ENCODE results near the gene RFNG.

Gene RFNG

GRCh38 chr17:82088838-82089722 is 37.5 kb upstream of the RFNG start:
- no peak for DNase-seq

DNA sequence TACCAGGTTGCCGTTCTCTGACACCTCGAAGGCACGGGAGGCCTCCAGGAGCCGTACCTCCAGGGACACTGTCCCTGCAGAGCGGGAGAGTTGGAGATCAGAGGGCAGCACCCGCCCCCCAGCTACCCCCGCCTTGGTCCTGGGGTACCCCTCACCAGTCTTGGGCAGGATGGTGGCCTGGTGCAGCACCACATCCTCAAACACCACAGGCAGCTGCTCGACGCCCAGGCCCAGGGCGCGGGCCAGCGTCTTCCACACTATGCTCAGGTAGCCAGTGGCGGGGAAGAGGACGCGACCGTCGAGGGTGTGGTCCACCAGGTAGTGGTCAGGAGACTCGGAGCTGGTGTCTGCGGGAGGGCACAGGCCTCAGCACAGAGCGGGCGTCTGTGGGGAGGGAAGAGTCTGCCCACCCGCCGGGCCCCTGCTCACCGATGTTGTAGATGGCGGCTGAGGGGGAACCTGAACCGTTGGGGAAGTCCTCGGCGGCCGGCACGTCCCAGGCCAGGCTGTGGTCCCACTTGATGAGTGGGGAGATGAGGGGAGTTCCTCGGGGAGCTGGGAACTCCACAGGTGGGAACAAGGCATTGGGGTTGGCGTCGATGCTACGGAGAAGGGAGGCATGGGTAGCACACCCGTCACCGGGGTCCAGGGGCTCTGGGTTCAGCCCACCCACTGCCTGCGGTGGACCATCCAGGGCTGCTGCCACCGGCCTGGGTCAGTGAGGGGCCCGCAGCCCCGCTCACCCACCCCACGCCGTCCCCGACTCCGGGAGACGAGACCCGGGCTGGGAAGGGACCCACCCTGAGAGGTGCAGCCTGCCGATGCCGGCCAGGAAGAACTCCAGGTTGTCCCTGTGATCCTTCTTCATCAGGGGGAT is 36.6 kb upstream of the RFNG start:
- DNase-seq, result no peak

GRCh38 chr17:82086941-82087906 is 35.6 kb upstream of the RFNG start:
- DNase-seq, result no peak

DNA sequence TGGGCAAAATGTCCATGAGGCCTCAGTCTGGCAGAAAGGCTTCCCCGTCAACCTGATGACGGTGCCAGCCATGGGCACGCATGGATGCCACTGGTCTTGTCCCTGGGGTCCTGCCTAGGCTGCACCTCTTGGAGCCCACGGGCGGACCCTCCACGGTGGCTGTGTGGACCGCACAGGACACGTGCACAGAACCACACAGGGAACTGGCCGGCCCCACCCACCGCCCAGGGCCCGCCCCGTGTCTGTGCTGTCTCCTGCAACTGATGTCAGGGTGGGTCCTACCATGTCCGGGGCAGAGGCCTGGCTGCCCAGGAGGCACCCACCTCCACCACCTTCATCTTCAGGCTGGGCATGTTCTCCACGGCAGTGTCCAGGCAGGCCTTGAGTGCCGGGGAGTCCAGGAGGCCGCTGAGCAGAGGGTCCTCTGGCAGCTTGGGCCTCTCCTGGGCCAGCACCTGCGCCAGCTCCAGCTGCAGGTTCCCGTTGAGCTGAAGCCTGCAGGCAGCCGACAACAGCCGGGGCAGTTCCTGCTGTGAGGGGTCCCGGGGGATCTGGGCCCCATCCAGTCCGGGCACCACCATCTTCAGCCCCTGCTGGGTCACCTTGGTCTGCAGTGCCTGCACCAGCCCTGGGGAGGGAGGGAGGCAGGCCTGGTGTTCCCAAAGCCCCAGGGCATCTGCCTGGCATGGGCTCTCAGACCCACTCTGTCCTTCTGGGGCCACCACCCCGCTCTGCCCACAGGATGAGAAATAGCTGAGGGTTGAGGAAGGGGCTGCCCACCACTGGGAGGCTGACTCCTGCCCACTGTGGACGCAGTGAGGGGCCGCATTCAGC is 34.5 kb upstream of the RFNG start:
- DNase-seq, result no peak

- DNase-seq, result no peak
These were observed 33.6 kb upstream of the RFNG start for GRCh38 chr17:82085031-82085861.

- no peak for DNase-seq
These were observed 32.9 kb upstream of the RFNG start for GRCh38 chr17:82084373-82085030.

GRCh38 chr17:82083533-82084359 is 32.1 kb upstream of the RFNG start:
- no peak for DNase-seq

GRCh38 chr17:82083009-82083408 is 31.4 kb upstream of the RFNG start:
- DNase-seq, result no peak

- DNase-seq, result no peak
These were observed 30.8 kb upstream of the RFNG start for GRCh38 chr17:82082456-82082855.

GRCh38 chr17:82081966-82082365 is 30.4 kb upstream of the RFNG start:
- no peak for DNase-seq

GRCh38 chr17:82081546-82081945 is 29.9 kb upstream of the RFNG start:
- no peak for DNase-seq

DNA sequence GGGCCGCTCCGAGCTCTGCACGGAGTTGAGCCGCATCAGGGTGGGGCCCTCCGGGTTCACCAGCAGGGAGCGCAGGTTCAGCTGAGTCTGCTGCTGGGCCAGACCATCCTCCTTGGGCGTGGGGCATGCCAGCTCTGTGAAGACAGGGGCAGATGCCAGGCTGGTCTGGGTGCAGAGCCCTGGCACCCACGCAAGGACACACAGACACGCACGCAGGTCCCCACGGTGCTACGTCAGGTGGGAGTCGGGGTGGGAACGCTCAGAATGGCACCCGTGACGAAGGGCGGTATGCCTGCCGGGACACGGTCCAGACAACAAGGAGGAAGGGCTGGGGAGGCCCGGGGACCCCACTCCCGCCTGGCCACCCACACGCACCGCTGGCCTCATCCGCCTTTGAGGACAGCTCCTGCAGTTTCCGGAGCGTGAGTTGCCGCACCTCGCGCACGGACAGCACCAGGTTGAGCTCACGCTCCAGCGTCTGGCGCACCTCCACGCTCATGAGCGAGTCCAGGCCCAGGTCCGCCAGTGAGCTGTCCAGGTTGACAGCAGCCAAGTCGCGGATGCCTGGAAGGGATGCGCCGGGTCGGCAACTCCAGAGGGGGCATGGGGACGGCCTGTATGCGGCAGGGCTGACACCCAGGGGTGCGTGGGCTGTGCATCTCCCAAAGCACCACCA is 29.3 kb upstream of the RFNG start:
- DNase-seq, result no peak

DNA sequence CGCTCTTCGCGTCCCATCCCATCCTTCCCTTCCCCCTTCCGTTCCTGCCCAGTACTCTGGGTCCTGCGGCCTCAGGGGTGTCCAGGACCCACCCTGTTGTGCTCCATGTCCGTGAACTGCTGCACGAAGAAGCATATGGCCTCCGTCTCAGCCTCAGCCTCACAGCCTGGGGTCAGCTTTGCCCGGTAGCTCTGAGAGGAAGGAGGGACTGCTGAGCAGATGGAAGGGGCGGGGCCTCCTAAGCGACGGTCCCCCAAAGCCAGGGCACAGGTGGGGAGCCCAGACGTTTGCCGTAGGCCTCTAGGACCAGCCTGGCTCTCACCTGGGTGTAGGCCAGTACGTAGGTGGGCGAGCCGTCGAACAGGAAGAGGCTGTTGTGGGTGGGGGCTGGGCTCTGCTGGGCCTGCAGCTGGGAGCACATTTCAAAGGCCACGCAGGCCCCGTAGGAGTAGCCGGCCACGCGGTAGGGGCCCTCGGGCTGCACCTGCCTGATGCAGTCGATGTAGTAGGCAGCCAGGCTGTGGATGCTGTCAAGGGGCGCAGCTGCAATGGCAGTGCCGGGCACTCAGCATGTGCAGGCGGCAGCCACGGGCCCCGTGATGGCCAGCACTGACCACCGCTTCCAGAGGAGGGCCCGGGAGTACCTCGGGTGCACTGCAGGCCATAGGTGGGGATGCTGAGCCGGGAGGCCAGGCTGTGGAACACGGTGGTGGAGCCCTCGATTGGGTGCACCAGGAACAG is 28.6 kb upstream of the RFNG start:
- no peak for DNase-seq

- no peak for DNase-seq
These were observed 27.5 kb upstream of the RFNG start for GRCh38 chr17:82079001-82079677.

- DNase-seq, result no peak
These were observed 26.8 kb upstream of the RFNG start for GRCh38 chr17:82078433-82078832.

DNA sequence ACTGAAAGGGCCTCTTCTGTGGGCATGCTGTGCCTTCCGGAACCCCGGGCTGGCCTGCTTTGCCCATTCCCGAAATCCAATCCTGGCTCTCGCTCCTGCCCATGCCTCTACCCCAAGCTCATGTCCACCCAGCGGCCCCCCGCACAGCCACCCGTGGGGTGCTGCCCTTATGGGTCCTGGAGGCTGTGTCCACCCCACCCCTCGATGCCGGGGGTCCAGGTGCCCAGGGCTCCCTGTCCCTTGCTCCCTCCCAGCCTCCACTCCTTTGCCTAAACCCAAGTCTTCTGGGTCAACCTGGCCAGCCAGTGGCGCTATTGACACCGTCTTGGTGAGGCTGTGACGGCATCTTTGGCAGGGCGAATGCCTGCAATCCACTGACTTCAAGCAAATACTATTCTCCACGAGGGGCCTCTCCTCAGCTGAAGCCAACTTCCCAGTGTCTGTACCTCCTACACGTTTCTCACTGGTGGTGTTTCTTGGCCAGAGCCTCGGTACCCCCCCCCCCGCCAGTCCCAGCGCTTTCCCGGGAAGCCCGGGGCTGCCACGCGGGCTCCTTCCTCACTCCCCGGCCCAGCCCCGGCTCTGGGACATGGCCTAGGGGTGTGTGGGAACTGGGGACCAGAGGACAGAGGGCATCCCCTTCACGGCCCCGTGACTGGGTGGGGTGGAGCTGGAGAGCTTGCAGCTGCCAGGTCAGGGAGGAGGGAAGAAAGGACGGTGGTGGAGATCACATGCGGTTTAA is 26.2 kb upstream of the RFNG start:
- DNase-seq, result no peak
